GM19328 (cell line): ENCODE results near the gene RNF141.

Experiments
- ATAC-seq: cut with Tn5 transposase; IDR thresholded peaks from one replicate; pipeline ENCODE4 v1.9.1; 2021; ENCODE audit warnings: mild to moderate bottlenecking, moderate library complexity; ENCODE audit not compliant: unreplicated experiment

The RNF141 gene

GRCh38 chr11:10483584-10483983, 57.4 kb downstream of the RNF141 start:
- ATAC-seq = no peak

GRCh38 chr11:10483174-10483573, 57.8 kb downstream of the RNF141 start:
- ATAC-seq = no peak

GRCh38 chr11:10481560-10482349, 59.2 kb downstream of the RNF141 start:
- no peak for ATAC-seq

GRCh38 chr11:10480760-10481159, 60.2 kb downstream of the RNF141 start:
- ATAC-seq = no peak

- no peak for ATAC-seq
Measured at GRCh38 chr11:10480026-10480425, 61.0 kb downstream of the RNF141 start.

- ATAC-seq = no peak
Measured at GRCh38 chr11:10478574-10479550, 62.1 kb downstream of the RNF141 start.

GRCh38 chr11:10478066-10478465, 62.9 kb downstream of the RNF141 start:
- ATAC-seq = no peak

GRCh38 chr11:10477690-10478046, 63.3 kb downstream of the RNF141 start:
- no peak for ATAC-seq

- ATAC-seq = no peak
Measured at GRCh38 chr11:10476927-10477689, 63.9 kb downstream of the RNF141 start.

GRCh38 chr11:10476342-10476741, 64.6 kb downstream of the RNF141 start:
- no peak for ATAC-seq

GRCh38 chr11:10474551-10474950, 66.4 kb downstream of the RNF141 start:
- no peak for ATAC-seq

GRCh38 chr11:10473371-10473770, 67.6 kb downstream of the RNF141 start:
- ATAC-seq = no peak

GRCh38 chr11:10462746-10463300, 78.2 kb downstream of the RNF141 start:
- ATAC-seq = no peak
